SK-N-SH treated with all-trans-retinoic acid at 6 μM for 48 hours (cell line): ENCODE results near the gene CNPPD1.

Experiments
- ARNTL ChIP-seq: fragments of 450-650 bp; formaldehyde crosslinking; IDR thresholded peaks from 2 replicates; pipeline ENCODE4 v1.5.0; 2020; ENCODE audit warnings: low read depth, mild to moderate bottlenecking, moderate library complexity, borderline replicate concordance
- TF ChIP-seq, protein P1 (sequence below): fragments of 250-450 bp; sonication (Bioruptor Pico); IDR thresholded peaks from 2 replicates; pipeline ENCODE4 v1.8.0; 2021; ENCODE audit warnings: low read depth, mild to moderate bottlenecking, moderate library complexity, borderline replicate concordance

DNA sequence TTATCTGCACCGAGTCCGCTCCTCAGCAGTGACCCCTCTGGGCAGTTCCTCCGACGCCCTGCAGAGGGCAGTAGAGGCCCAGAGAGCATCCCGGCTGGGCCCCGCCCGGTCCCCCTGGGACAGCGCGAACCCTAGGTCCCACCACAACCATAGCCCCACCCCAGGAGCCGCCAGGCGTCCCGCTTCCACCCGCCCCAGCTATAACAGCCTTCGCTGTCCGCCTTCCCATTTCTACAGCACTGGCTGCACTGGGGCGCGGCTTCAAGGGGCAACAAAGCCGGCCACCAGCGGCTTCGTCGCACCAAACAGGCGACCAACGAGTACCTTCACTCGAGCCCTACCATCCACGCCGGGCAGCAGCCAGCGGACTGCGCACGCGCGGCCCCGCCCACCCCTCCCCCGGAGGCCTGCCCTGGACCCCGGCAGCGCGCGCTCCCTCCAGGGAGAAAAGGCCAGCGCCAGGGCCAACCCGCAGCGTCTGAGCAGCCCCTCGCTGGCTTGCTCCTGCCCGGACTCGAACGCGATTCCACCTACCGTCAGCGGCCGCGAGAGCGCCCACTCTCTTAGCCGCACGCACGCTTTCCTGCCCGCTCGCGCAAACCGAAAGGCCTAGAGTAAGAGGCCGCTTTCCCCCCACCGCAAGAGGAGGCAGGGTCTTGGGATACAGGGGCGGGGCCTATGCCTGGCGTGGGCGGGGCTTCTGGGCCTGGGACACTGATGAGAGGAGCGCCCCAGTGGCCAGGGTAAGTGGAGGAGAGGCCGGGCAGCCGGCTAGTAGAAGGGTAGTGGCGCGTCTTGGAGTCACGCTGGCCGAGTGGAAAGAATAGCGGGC, 16.3 kb downstream of the CNPPD1 start, which contains the start of gene NHEJ1:
- TF ChIP-seq ARNTL (CRISPR knock-in tag): no peak
- TF ChIP-seq, protein P1, sequence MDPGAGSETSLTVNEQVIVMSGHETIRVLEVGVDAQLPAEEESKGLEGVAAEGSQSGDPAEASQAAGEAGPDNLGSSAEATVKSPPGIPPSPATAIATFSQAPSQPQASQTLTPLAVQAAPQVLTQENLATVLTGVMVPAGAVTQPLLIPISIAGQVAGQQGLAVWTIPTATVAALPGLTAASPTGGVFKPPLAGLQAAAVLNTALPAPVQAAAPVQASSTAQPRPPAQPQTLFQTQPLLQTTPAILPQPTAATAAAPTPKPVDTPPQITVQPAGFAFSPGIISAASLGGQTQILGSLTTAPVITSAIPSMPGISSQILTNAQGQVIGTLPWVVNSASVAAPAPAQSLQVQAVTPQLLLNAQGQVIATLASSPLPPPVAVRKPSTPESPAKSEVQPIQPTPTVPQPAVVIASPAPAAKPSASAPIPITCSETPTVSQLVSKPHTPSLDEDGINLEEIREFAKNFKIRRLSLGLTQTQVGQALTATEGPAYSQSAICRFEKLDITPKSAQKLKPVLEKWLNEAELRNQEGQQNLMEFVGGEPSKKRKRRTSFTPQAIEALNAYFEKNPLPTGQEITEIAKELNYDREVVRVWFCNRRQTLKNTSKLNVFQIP (CRISPR knock-in tag): no peak
